Endothelial cell of umbilical vein (primary cell): ENCODE data around the gene FGD3. TPM values are rescaled to one million over a fixed set of nuclear protein-coding genes. Genes with fewer than 3 reads are reported as not detected.

Experiments used
- BruUV-seq: library from RNA; stranded (reverse); fragments of 400-500 nt; replicated peaks from 2 replicates; lab custom pipeline; 2021; lab: Mats Ljungman, UMichigan
- CTCF ChIA-PET: fragments of 300-600, 350-600 bp; sonication (Branson Sonifier 250); formaldehyde crosslinking; loops from one replicate; lab custom pipeline; 2021; ENCODE audit warnings: antibody characterized with exemption, inconsistent platforms; lab: Charles Lee
- POLR2A ChIA-PET: fragments of 300-600, 350-600 bp; sonication (Branson Sonifier 250); formaldehyde crosslinking; loops from one replicate; lab custom pipeline; 2021; ENCODE audit warnings: antibody characterized with exemption, inconsistent platforms; lab: Charles Lee
- DNase-seq: peaks from one replicate; pipeline ENCODE4 v3.0.0-alpha.2; 2011; ENCODE audit warnings: low read depth, low spot score
- FAIRE-seq: peaks from 2 replicates; lab custom pipeline; 2011; peaks lifted over from hg19 to GRCh38; lab: Jason Lieb, UNC
- H2AFZ ChIP-seq: 2 replicates; pipeline ENCODE4 v1.6.0; 2012; ENCODE audit warnings: low read depth, low read length, control low read depth, inconsistent platforms
- H3K27ac ChIP-seq: 2 replicates; pipeline ENCODE4 v1.5.1; 2011; ENCODE audit warnings: low read depth, mild to moderate bottlenecking, control low read depth, low read length, moderate library complexity; ENCODE audit not compliant: insufficient read depth
- H3K27me3 ChIP-seq, 2 experiments: 2 replicates each; pipeline versions ENCODE4 v1.6.0 to v1.6.1; 2011; ENCODE audit warnings: low read length in 2 of 2, mixed read lengths in 1 of 2; ENCODE audit not compliant: control insufficient read depth in 2 of 2, insufficient read depth in 2 of 2
- H3K36me3 ChIP-seq, 2 experiments: 2 replicates in 1 of 2; 3 replicates in 1 of 2; pipeline ENCODE4 v1.5.1; 2011; ENCODE audit warnings: low read length in 2 of 2, mild to moderate bottlenecking in 1 of 2, moderate library complexity in 1 of 2; ENCODE audit not compliant: control insufficient read depth in 2 of 2, insufficient read depth in 2 of 2; ENCODE audit errors: extremely low read depth in 1 of 2
- H3K4me1 ChIP-seq: 3 replicates; pipeline ENCODE4 v1.5.1; 2011; ENCODE audit warnings: mild to moderate bottlenecking, low read length; ENCODE audit not compliant: control insufficient read depth, insufficient read depth; ENCODE audit errors: extremely low read depth
- H3K4me2 ChIP-seq: 2 replicates; pipeline ENCODE4 v1.6.1; 2011; ENCODE audit warnings: low read length, control low read depth, mixed read lengths; ENCODE audit not compliant: insufficient read depth
- H3K4me3 ChIP-seq, 3 experiments: fragments of 200-600 bp in 1 of 3; sonication (generic), shearing (Covaris generic) in 1 of 3; replicated peaks in 1 of 3; 2 replicates each; pipeline ENCODE4 v1.5.1; 2011 to 2016; ENCODE audit warnings: control low read depth in 3 of 3, low read length in 3 of 3, mild to moderate bottlenecking in 2 of 3, inconsistent platforms in 1 of 3, low read depth in 1 of 3, moderate library complexity in 1 of 3; ENCODE audit not compliant: insufficient read depth in 1 of 3
- H3K79me2 ChIP-seq: 2 replicates; pipeline ENCODE4 v1.6.0; 2012; ENCODE audit warnings: low read length, inconsistent platforms; ENCODE audit not compliant: control insufficient read depth, insufficient read depth
- H3K9ac ChIP-seq: replicated peaks from 2 replicates; pipeline ENCODE3; 2011; ENCODE audit warnings: low read length, control low read depth; ENCODE audit not compliant: insufficient read depth; ENCODE audit errors: extremely low read depth
- H3K9me1 ChIP-seq: replicated peaks from 3 replicates; pipeline ENCODE4 v1.6.0; 2011; ENCODE audit warnings: mild to moderate bottlenecking, low read length; ENCODE audit not compliant: control insufficient read depth, insufficient read depth; ENCODE audit errors: extremely low read depth
- H3K9me3 ChIP-seq: replicated peaks from 2 replicates; pipeline ENCODE4 v1.5.1; 2012; ENCODE audit warnings: low read length, inconsistent platforms; ENCODE audit not compliant: control insufficient read depth, insufficient read depth
- H4K20me1 ChIP-seq: replicated peaks from 2 replicates; pipeline ENCODE3; 2011; ENCODE audit warnings: mild to moderate bottlenecking, low read length; ENCODE audit not compliant: control insufficient read depth, insufficient read depth; ENCODE audit errors: extremely low read depth
- EZH2 ChIP-seq: IDR thresholded peaks from 2 replicates; pipeline ENCODE4 v1.6.1; 2012; ENCODE audit warnings: borderline replicate concordance, low read depth, mild to moderate bottlenecking, moderate library complexity, low read length, inconsistent platforms; ENCODE audit not compliant: severe bottlenecking
- GATA2 ChIP-seq: IDR thresholded peaks from 2 replicates; pipeline ENCODE4 v1.7.0; 2011; ENCODE audit warnings: low read depth, mild to moderate bottlenecking, moderate library complexity, mixed read lengths, low read length; ENCODE audit not compliant: insufficient read length, insufficient read depth
- JUN ChIP-seq: IDR thresholded peaks from 2 replicates; pipeline ENCODE4 v1.6.1; 2011; ENCODE audit warnings: borderline replicate concordance, low read depth; ENCODE audit not compliant: insufficient read length, insufficient read depth
- POLR2A ChIP-seq: IDR thresholded peaks from 2 replicates; pipeline ENCODE4 v1.6.1; 2012; ENCODE audit warnings: low read depth, mild to moderate bottlenecking, control low read depth, low read length
- POLR2AphosphoS5 ChIP-seq: IDR thresholded peaks from 2 replicates; pipeline ENCODE4 v1.6.1; 2012; ENCODE audit warnings: low read depth, mild to moderate bottlenecking, control low read depth, low read length, moderate library complexity; ENCODE audit not compliant: insufficient read depth
- dilution Hi-C: fragments of 300-500 bp; cut with MboI; formaldehyde crosslinking; loops from one replicate; pipeline ENCODE4 v1.15.0; 2019; ENCODE audit warnings: low sequenced_read_pairs; ENCODE audit not compliant: extremely low pct_ligation_motif_present
- intact Hi-C: fragments of 100-400 bp; cut with micrococcal nuclease; formaldehyde crosslinking; loops from one replicate; pipeline ENCODE4 v1.10.0; 2022
- polyA plus RNA-seq, 4 experiments: library from polyadenylated mRNA; depleted of rRNA in 3 of 4; stranded (reverse) in 3 of 4; unstranded in 1 of 4; fragments of >200 nt; gene quantifications; 2 replicates each; pipeline versions ENCODE4 v1.2.1 to v1.2.3, GENCODE V29; 2011 to 2012; ENCODE audit warnings: missing spikeins in 1 of 4
- total RNA-seq: library from RNA; stranded (reverse); gene quantifications from 2 replicates; pipeline ENCODE4 v1.2.3, GENCODE V29; 2021
- TF ChIP-seq, protein P1 (sequence below), 2 donors: IDR thresholded peaks; 1 replicate in 1 of 2; 2 replicates in 1 of 2; pipeline ENCODE4 v1.5.1; 2011; ENCODE audit warnings: low read length in 2 of 2, mild to moderate bottlenecking in 2 of 2, moderate library complexity in 2 of 2, control low read depth in 1 of 2, inconsistent platforms in 1 of 2, low read depth in 1 of 2; ENCODE audit not compliant: insufficient read depth in 1 of 2; ENCODE audit errors: extremely low read depth in 1 of 2
- TF ChIP-seq, protein P2 (sequence below): IDR thresholded peaks from 2 replicates; pipeline ENCODE4 v1.6.1; 2011; ENCODE audit not compliant: insufficient read depth, insufficient read length

The FGD3 gene
- total and polyA plus RNA-seq, 2 donors (not counting 3 experiments of a cell fraction or from before 2014, with no cell fraction given), result not detected

DNA sequence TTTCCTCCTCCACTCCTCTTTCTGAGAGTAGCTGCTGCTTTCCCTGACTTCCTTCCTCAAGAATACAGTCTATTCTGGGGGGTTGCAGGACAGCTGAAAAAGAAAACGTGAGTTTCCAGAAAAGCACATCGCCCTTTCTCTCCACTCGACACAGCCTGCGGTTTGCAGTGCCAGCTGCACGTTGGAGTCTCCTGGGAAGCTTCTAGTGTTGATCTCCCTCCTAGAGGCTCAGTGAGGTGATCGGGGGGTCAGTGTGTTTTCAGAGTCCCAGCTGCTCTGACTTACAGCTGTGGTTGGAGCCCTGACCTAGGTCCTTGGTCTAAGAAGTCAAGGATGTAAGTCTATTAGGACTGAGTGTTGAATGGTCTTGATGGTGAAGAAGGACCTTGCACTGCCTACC, 86.2 kb downstream of the FGD3 start:
- dilution Hi-C loops, result no loop called here
- FAIRE-seq (no peak), DNase-seq (no peak)
- no peaks in the 10 kb centered on the region for H3K79me2 ChIP-seq
- H3K27me3 ChIP-seq, result no peaks in the 10 kb centered on the region
- no peaks in the 10 kb centered on the region for H3K36me3 ChIP-seq
- H3K9me1 ChIP-seq, result no peaks in the 10 kb centered on the region
- no peak overlapping the region for H2AFZ ChIP-seq
- no peaks in the 10 kb centered on the region for H3K4me1 ChIP-seq
- H3K4me3 ChIP-seq, result no peak overlapping the region
- no peak overlapping the region for H3K27ac ChIP-seq
- H3K9me3 ChIP-seq, result no peaks in the 10 kb centered on the region
- no peak overlapping the region for H3K4me2 ChIP-seq
- intact Hi-C loops, result no loop called here
- TF ChIP-seq, protein P1, sequence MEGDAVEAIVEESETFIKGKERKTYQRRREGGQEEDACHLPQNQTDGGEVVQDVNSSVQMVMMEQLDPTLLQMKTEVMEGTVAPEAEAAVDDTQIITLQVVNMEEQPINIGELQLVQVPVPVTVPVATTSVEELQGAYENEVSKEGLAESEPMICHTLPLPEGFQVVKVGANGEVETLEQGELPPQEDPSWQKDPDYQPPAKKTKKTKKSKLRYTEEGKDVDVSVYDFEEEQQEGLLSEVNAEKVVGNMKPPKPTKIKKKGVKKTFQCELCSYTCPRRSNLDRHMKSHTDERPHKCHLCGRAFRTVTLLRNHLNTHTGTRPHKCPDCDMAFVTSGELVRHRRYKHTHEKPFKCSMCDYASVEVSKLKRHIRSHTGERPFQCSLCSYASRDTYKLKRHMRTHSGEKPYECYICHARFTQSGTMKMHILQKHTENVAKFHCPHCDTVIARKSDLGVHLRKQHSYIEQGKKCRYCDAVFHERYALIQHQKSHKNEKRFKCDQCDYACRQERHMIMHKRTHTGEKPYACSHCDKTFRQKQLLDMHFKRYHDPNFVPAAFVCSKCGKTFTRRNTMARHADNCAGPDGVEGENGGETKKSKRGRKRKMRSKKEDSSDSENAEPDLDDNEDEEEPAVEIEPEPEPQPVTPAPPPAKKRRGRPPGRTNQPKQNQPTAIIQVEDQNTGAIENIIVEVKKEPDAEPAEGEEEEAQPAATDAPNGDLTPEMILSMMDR (IDR thresholded peaks at IDR 0.05; ENCODE audit: extremely low read depth in 1 of 2, insufficient read depth in 1 of 2, low read depth in 1 of 2, low read length in 2 of 2), result no peak
- TF ChIP-seq, protein P2, sequence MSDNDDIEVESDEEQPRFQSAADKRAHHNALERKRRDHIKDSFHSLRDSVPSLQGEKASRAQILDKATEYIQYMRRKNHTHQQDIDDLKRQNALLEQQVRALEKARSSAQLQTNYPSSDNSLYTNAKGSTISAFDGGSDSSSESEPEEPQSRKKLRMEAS, result no peak
- TF ChIP-seq EZH2 (no peak), GATA2 (no peak), POLR2AphosphoS5 (no peak), JUN (no peak), POLR2A (no peak)
- ChIA-PET CTCF (interaction anchor here (1.2 kb wide), 1 partner anchor 30 kb away, joined by 5 read pairs; no protein-coding TSS in a partner anchor), POLR2A (interaction anchor here (0.6 kb wide), 2 partner anchors 31 to 41 kb away, joined by 3 read pairs; no protein-coding TSS in a partner anchor)
- H4K20me1 ChIP-seq, result no peaks in the 10 kb centered on the region
- H3K9ac ChIP-seq, result no peak overlapping the region
- BruUV-seq, result no TSS peak
